Stomach (tissue), 4 donors: ENCODE data around the gene ELMO1.

Source experiments
- EP300 ChIP-seq: sonication (generic); formaldehyde crosslinking; IDR thresholded peaks from one replicate; pipeline ENCODE4 v1.6.1; 2017; ENCODE audit warnings: antibody characterized with exemption
- POLR2A ChIP-seq, 4 donors: fragments of 450-650 bp; IDR thresholded peaks; one replicate each; pipeline ENCODE4 v1.6.1; 2016; ENCODE audit warnings: antibody characterized with exemption in 4 of 4, control low read depth in 2 of 4, mild to moderate bottlenecking in 1 of 4, moderate library complexity in 1 of 4
- POLR2AphosphoS5 ChIP-seq, 3 donors: sonication (generic); formaldehyde crosslinking; IDR thresholded peaks; one replicate each; pipeline ENCODE4 v1.6.1; 2016; ENCODE audit warnings: antibody characterized with exemption in 3 of 3
- TF ChIP-seq, protein P1 (sequence below), 7 experiments: fragments of 450-650 bp in 4 of 7; fragments of 200-600 bp in 3 of 7; sonication (generic) in 3 of 7; IDR thresholded peaks; one replicate each; pipeline ENCODE4 v1.5.1; 2016 to 2019; ENCODE audit warnings: antibody characterized with exemption in 7 of 7, control low read depth in 2 of 7, mild to moderate bottlenecking in 1 of 7

GRCh38 chr7:37369906-37370305, 78.8 kb downstream of the ELMO1 start:
- TF ChIP-seq, protein P1, sequence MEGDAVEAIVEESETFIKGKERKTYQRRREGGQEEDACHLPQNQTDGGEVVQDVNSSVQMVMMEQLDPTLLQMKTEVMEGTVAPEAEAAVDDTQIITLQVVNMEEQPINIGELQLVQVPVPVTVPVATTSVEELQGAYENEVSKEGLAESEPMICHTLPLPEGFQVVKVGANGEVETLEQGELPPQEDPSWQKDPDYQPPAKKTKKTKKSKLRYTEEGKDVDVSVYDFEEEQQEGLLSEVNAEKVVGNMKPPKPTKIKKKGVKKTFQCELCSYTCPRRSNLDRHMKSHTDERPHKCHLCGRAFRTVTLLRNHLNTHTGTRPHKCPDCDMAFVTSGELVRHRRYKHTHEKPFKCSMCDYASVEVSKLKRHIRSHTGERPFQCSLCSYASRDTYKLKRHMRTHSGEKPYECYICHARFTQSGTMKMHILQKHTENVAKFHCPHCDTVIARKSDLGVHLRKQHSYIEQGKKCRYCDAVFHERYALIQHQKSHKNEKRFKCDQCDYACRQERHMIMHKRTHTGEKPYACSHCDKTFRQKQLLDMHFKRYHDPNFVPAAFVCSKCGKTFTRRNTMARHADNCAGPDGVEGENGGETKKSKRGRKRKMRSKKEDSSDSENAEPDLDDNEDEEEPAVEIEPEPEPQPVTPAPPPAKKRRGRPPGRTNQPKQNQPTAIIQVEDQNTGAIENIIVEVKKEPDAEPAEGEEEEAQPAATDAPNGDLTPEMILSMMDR (IDR thresholded peaks at IDR 0.05) = no peak
- no peak for TF ChIP-seq POLR2A (IDR thresholded peaks at IDR 0.05)
- no peak for TF ChIP-seq EP300
- TF ChIP-seq POLR2AphosphoS5 (IDR thresholded peaks at IDR 0.05) = no peak
